ENCODE measurements around the gene WWC2.

- no peak for TF ChIP-seq CTCF (IDR thresholded peaks at IDR 0.05)
- no peak for TF ChIP-seq EP300 (IDR thresholded peaks at IDR 0.05)
- no peak for TF ChIP-seq POLR2A (IDR thresholded peaks at IDR 0.05)
Measured at GRCh38 chr4:183244019-183244418, 145.0 kb downstream of the WWC2 start.
